ENCODE measurements around the gene PAPPA. TPM values are rescaled to one million over a fixed set of nuclear protein-coding genes. Genes with fewer than 3 reads are reported as not detected.

PAPPA gene
- total RNA-seq, 1 experiment from 2014 or later, result 0.17 TPM

- H3K4me1 ChIP-seq (ENCODE audit: insufficient read depth, low read length), result peaks cover 12% of the 10 kb centered on the region
- no peak overlapping the region for H2BK12ac ChIP-seq (ENCODE audit: insufficient read length, low read depth, low read length)
- H3K9me3 ChIP-seq (ENCODE audit: control insufficient read depth, low read depth, low read length), result no peaks in the 10 kb centered on the region
- Mint-ChIP-seq H3K4me1 (peaks cover 26 to 28% of the 10 kb centered on the region in 2 experiments), H3K9me3 (no peaks in the 10 kb centered on the region), H3K27me3 (ENCODE audit: low read depth) (peaks cover 18% of the 10 kb centered on the region), H3K36me3 (ENCODE audit: insufficient read depth in 1 of 3, low read depth in 3 of 3) (no peaks in the 10 kb centered on the region), H3K27ac (peak overlapping the region in 2 of 3 experiments; percentile 44 to 71; a peak in 3 of 7 replicates), H3K4me3 (peak overlapping the region in 1 of 2 experiments; percentile 3; a peak in 1 of 5 replicates)
- no peak overlapping the region for H2BK15ac ChIP-seq (ENCODE audit: low read depth, low read length)
- no peak overlapping the region for H3T11ph ChIP-seq (ENCODE audit: low read length)
- H2BK5ac ChIP-seq (ENCODE audit: insufficient read length, low read length), result no peak overlapping the region
- H4K5ac ChIP-seq (ENCODE audit: insufficient read length, low read depth, low read length), result no peak overlapping the region
- no peak overlapping the region for H3K4me2 ChIP-seq (ENCODE audit: insufficient read depth, insufficient read length, low read length)
- no peak overlapping the region for H3K18ac ChIP-seq (ENCODE audit: insufficient read length, low read depth, low read length)
- H3K9ac ChIP-seq (ENCODE audit: extremely low read depth, insufficient read length, low read length), result no peak overlapping the region
- no peak overlapping the region for H2BK120ac ChIP-seq (ENCODE audit: low read depth, low read length, poor library complexity, severe bottlenecking)
- no peaks in the 10 kb centered on the region for H3K79me2 ChIP-seq (ENCODE audit: insufficient read depth, low read length)
- no peak overlapping the region for H4K91ac ChIP-seq (ENCODE audit: insufficient read length, low read depth, low read length)
- no peak overlapping the region for H4K8ac ChIP-seq (replicated peaks; ENCODE audit: insufficient read length, low read depth, low read length)
- H2BK20ac ChIP-seq (ENCODE audit: low read depth, low read length, poor library complexity, severe bottlenecking), result no peak overlapping the region
- no peaks in the 10 kb centered on the region for H4K20me1 ChIP-seq (ENCODE audit: control insufficient read depth, insufficient read depth, insufficient read length)
- no peak overlapping the region for H3K14ac ChIP-seq (ENCODE audit: insufficient read depth, low read length)
- no peak overlapping the region for H3K4ac ChIP-seq (ENCODE audit: low read depth, low read length)
- no peak for DNase-seq
- H3K56ac ChIP-seq (ENCODE audit: insufficient read length, low read depth, low read length), result no peak overlapping the region
- H3K79me1 ChIP-seq (ENCODE audit: insufficient read depth, low read depth, low read length, poor library complexity, severe bottlenecking), result no peaks in the 10 kb centered on the region
- TF ChIP-seq CTCF (conservative IDR thresholded peaks at IDR 0.05), result no peak
- no peak overlapping the region for H2AK5ac ChIP-seq (ENCODE audit: insufficient read length, low read length)
- no peaks in the 10 kb centered on the region for H3K27me3 ChIP-seq (ENCODE audit: insufficient read depth, low read length)
- no peak overlapping the region for H2AFZ ChIP-seq (ENCODE audit: low read length)
- no CpG with 5 or more reads among the region's 3 CpGs for WGBS (ENCODE audit: extremely low coverage, insufficient read length, low lambda C conversion rate)
- H3K23me2 ChIP-seq (ENCODE audit: insufficient read length, low read depth, low read length, poor library complexity, severe bottlenecking), result no peaks in the 10 kb centered on the region
- no peak overlapping the region for H3K27ac ChIP-seq (ENCODE audit: insufficient read length, low read depth, low read length)
- no peak overlapping the region for H3K23ac ChIP-seq (ENCODE audit: insufficient read length, low read depth, low read length)
Observed at GRCh38 chr9:116303886-116304538, 150.4 kb downstream of the PAPPA start.

Data from H9 (cell line).